NOMO-1 treated with DMSO at 0.1 percent for 48 hours (cell line): ENCODE results near the gene LDLRAD4.

Experiments used
- DNase-seq: peaks from one replicate; lab custom pipeline; 2025; ENCODE audit not compliant: unreplicated experiment; lab: John Stamatoyannopoulos, UW

The LDLRAD4 gene

GRCh38 chr18:13227910-13228309, 9.3 kb downstream of the LDLRAD4 start:
- DNase-seq, result no peak

GRCh38 chr18:13229001-13229671, 10.6 kb downstream of the LDLRAD4 start:
- no peak for DNase-seq

- no peak for DNase-seq
Measured at GRCh38 chr18:13231151-13231550, 12.6 kb downstream of the LDLRAD4 start.

GRCh38 chr18:13232086-13232917, 13.7 kb downstream of the LDLRAD4 start:
- DNase-seq, result no peak

- no peak for DNase-seq
Measured at GRCh38 chr18:13232971-13233786, 14.6 kb downstream of the LDLRAD4 start.

- no peak for DNase-seq
Measured at GRCh38 chr18:13233787-13234783, 15.5 kb downstream of the LDLRAD4 start.

- DNase-seq, result no peak
Measured at GRCh38 chr18:13235421-13235831, 16.9 kb downstream of the LDLRAD4 start.

- DNase-seq, result no peak
Measured at GRCh38 chr18:13235981-13236380, 17.4 kb downstream of the LDLRAD4 start.

- no peak for DNase-seq
Measured at GRCh38 chr18:13236411-13236810, 17.9 kb downstream of the LDLRAD4 start.

GRCh38 chr18:13237073-13237472, 18.5 kb downstream of the LDLRAD4 start:
- no peak for DNase-seq

- DNase-seq, result no peak
Measured at GRCh38 chr18:13237641-13238040, 19.1 kb downstream of the LDLRAD4 start.

GRCh38 chr18:13239171-13239956, 20.8 kb downstream of the LDLRAD4 start:
- no peak for DNase-seq

GRCh38 chr18:13240060-13240725, 21.6 kb downstream of the LDLRAD4 start:
- no peak for DNase-seq

- DNase-seq, result no peak
Measured at GRCh38 chr18:13241083-13241892, 22.7 kb downstream of the LDLRAD4 start.

GRCh38 chr18:13241893-13242175, 23.3 kb downstream of the LDLRAD4 start:
- DNase-seq, result no peak

- no peak for DNase-seq
Measured at GRCh38 chr18:13242797-13243196, 24.2 kb downstream of the LDLRAD4 start.

GRCh38 chr18:13243363-13243762, 24.8 kb downstream of the LDLRAD4 start:
- DNase-seq, result no peak

GRCh38 chr18:13244135-13244534, 25.6 kb downstream of the LDLRAD4 start:
- DNase-seq, result no peak
